ENCODE measurements around the gene KPNA6.
"Not testable (repeated sequence)": the region's sequence is repeated elsewhere in the genome, so short reads cannot be mapped to it uniquely, and the experiment has no call there.

Gene KPNA6

DNA sequence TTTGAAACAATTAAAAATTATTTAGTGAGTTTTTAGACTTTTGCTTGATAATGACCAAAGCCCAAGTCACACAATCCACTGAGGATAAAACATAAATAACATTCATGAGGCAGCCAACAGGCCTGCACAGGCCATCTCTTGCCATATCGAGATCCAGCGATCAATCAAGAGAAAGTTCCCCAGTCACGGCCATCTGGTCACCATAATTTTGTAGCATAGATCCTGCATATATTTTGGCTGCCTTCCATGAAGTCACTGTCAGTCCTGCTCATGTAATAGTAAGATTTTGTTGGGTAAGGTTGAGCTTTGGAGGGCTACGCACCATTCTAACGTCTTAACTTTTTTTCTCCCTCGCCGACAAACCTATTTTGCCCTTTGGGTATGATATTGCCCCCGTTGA is 17.5 kb downstream of the KPNA6 start:
- H3K36me3 ChIP-seq (ENCODE audit: insufficient read depth, low read length): no peaks in the 10 kb centered on the region
- H3K27ac ChIP-seq (ENCODE audit: low read depth, low read length): no peak overlapping the region
- H3K9me3 ChIP-seq (ENCODE audit: low read length): no peaks in the 10 kb centered on the region
- no peak overlapping the region for H3K4me3 ChIP-seq (ENCODE audit: low read depth in 1 of 2, low read length in 2 of 2)
- H3K27me3 ChIP-seq (ENCODE audit: control insufficient read depth in 1 of 2, insufficient read depth in 2 of 2, low read length in 2 of 2): no peaks in the 10 kb centered on the region
- H3K9ac ChIP-seq (ENCODE audit: low read length): no peak overlapping the region
- H3K4me1 ChIP-seq (ENCODE audit: insufficient read depth, low read length): peaks cover 19% of the 10 kb centered on the region

DNA sequence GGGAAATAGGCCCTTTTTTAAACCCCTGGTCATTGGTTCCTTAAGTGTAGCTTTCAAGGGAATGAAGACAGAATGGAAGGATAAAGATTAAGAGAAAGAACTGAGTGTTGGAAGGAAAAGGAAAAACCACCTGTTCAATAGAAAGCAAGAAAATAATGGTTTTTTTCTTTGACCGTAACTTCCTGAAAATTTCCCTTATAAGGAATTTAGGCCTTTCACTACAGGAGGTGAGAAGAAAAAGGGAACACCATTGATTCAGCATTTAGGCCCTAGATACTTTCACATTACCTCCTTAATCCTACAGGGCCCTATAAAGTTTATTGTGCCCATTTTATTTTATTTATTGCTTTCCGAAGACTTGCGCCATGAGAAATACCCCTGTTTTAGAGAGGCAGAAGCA is 18.9 kb downstream of the KPNA6 start:
- H3K36me3 ChIP-seq (ENCODE audit: insufficient read depth, low read length): no peaks in the 10 kb centered on the region
- H3K27me3 ChIP-seq (ENCODE audit: control insufficient read depth in 1 of 2, insufficient read depth in 2 of 2, low read length in 2 of 2): no peaks in the 10 kb centered on the region
- H3K4me3 ChIP-seq (ENCODE audit: low read depth in 1 of 2, low read length in 2 of 2): no peak overlapping the region
- no peak overlapping the region for H3K9ac ChIP-seq (ENCODE audit: low read length)
- H3K9me3 ChIP-seq (ENCODE audit: low read length): no peaks in the 10 kb centered on the region
- no peak overlapping the region for H3K27ac ChIP-seq (ENCODE audit: low read depth, low read length)
- H3K4me1 ChIP-seq (ENCODE audit: insufficient read depth, low read length): peaks cover 9% of the 10 kb centered on the region

DNA sequence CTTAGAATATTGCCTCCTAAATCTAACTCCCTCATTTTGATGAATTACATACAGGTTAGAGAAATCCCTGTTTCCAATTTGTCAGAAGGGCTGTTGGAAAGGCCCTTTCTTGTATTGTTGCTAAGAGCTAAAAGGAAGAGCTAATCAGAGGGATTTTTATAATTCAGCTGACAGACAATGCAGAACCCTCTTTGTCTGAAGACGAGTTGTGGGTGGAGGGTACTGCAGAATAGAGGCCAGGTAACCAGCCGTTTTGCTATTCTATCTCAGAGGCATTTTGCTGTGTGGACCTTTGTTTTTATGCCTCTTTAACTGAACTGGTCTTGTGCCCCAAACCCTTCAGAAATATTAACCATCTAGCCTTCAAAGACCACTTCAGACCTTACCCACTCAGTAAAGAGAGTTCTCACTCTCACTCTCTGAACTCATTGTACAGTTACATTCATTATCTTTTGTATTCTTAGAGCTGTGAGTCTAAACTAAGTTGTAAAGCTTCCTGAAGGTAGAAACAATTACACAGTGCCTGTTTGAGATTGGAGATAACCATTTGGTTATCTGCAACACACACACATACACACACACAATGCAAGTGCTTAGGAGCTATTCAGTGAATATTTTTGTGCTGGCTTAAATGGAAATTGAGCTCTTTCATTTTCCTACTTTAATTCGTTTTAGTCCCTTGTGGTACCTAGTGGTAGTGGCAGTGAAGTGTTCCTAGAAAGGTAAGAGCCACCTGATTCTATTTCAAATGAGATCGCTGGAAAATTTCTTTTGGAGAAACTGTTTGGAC is 19.7 kb downstream of the KPNA6 start:
- Histone ChIP-seq H3K27ac (ENCODE audit: low read depth, low read length) (no peak overlapping the region), H3K36me3 (ENCODE audit: insufficient read depth, low read length) (no peaks in the 10 kb centered on the region), H3K4me1 (ENCODE audit: insufficient read depth, low read length) (peaks cover 9% of the 10 kb centered on the region), H3K9me3 (ENCODE audit: low read length) (no peaks in the 10 kb centered on the region), H3K9ac (ENCODE audit: low read length) (no peak overlapping the region), H3K27me3 (ENCODE audit: control insufficient read depth in 1 of 2, insufficient read depth in 2 of 2, low read length in 2 of 2) (no peaks in the 10 kb centered on the region), H3K4me3 (ENCODE audit: low read depth in 1 of 2, low read length in 2 of 2) (no peak overlapping the region)

DNA sequence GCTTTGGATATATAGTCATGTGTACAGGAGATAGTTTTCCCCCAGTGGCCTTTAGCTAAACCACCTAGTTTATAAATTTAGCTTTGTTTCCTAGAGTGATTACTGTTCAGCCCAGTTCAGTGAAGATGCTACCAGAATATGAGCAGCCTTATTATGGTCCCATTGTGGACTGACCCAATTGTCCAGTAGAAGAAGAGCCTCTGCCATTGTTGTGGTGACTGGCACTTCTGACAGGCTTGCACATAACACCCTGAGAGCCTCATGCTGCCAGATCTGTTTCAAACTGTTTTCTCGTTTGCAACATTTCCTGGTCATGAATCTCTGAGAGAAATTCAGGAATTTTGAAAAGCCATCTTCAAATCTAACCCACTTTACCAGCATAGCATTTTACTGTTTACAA is 20.6 kb downstream of the KPNA6 start:
- H3K4me1 ChIP-seq (ENCODE audit: insufficient read depth, low read length): peaks cover 9% of the 10 kb centered on the region
- H3K9ac ChIP-seq (ENCODE audit: low read length): no peak overlapping the region
- H3K27ac ChIP-seq (ENCODE audit: low read depth, low read length): no peak overlapping the region

DNA sequence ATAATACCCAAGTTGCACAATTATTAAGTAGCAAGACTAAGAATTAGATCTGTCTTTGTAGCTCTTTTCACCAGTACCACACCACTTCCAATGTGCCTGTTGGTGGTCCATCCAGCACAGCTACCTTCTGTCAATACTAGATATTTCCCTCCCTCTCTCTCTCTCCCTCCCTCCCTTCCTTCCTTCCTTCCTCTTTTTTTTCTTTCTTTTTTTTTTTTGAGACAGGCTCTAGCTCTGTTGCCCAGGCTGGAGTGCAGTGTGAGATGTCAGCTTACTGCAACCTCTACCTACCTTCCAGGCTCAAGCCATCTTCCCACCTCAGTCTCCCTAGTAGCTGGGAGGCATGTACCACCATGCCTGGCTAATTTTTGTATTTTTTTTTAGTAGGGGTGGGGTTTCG is 21.1 kb downstream of the KPNA6 start:
- no peak overlapping the region for H3K4me3 ChIP-seq (ENCODE audit: low read depth in 1 of 2, low read length in 2 of 2)
- H3K27ac ChIP-seq (ENCODE audit: low read depth, low read length): no peak overlapping the region
- H3K36me3 ChIP-seq (ENCODE audit: insufficient read depth, low read length): no peaks in the 10 kb centered on the region
- no peaks in the 10 kb centered on the region for H3K9me3 ChIP-seq (ENCODE audit: low read length)
- no peak overlapping the region for H3K9ac ChIP-seq (ENCODE audit: low read length)
- H3K4me1 ChIP-seq (ENCODE audit: insufficient read depth, low read length): peaks cover 9% of the 10 kb centered on the region
- no peaks in the 10 kb centered on the region for H3K27me3 ChIP-seq (ENCODE audit: control insufficient read depth in 1 of 2, insufficient read depth in 2 of 2, low read length in 2 of 2)

More for the DNA sequence above, 20.6 kb downstream of the KPNA6 start:
- no peaks in the 10 kb centered on the region for H3K9me3 ChIP-seq (ENCODE audit: low read length)
- H3K4me3 ChIP-seq (ENCODE audit: low read depth in 1 of 2, low read length in 2 of 2): no peak overlapping the region
- no peaks in the 10 kb centered on the region for H3K36me3 ChIP-seq (ENCODE audit: insufficient read depth, low read length)
- H3K27me3 ChIP-seq (ENCODE audit: control insufficient read depth in 1 of 2, insufficient read depth in 2 of 2, low read length in 2 of 2): no peaks in the 10 kb centered on the region

DNA sequence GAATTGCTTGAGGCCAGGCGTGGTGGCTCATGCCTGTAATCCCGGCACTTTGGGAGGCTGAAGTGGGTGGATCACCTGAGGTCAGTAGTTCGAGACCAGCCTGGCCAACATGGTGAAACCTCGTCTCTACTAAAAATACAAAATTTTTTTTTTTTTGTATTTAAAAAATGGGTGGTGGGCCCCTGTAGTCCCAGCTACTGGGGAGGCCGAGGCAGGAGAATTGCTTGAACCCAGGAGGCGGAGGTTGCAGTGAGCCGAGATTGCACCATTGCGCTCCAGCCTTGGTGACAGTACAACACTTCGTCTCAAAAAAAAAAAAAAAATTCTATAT is 26.1 kb downstream of the KPNA6 start:
- H3K9me3 ChIP-seq (ENCODE audit: low read length); H3K27me3 ChIP-seq (ENCODE audit: control insufficient read depth in 1 of 2, insufficient read depth in 2 of 2, low read length in 2 of 2); H3K9ac ChIP-seq (ENCODE audit: low read length); H3K27ac ChIP-seq (ENCODE audit: low read depth, low read length); H3K4me3 ChIP-seq (ENCODE audit: low read depth in 1 of 2, low read length in 2 of 2); H3K4me1 ChIP-seq (ENCODE audit: insufficient read depth, low read length); H3K36me3 ChIP-seq (ENCODE audit: insufficient read depth, low read length): not testable (repeated sequence)

DNA sequence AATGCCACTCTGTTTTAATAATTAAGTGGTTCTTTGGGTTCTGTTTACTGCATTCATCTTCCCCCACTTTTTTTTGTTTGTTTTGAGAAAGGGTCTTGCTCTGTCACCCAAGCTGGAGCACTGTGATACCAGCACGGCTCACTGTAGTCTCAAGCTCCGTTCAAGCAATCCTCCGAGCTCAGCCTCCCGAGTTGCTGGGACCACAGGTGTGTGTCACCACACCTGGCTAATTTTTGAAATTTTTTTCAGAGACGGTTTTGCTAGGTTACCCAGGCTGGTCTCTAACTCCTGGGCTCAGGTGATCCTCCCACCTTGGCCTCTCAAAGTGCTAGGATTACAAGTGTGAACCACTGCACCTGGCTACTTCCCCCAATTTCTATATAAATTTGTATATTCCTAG is 29.3 kb downstream of the KPNA6 start:
- Histone ChIP-seq H3K4me1 (ENCODE audit: insufficient read depth, low read length) (peaks cover 10% of the 10 kb centered on the region), H3K36me3 (ENCODE audit: insufficient read depth, low read length) (no peaks in the 10 kb centered on the region), H3K4me3 (ENCODE audit: low read depth in 1 of 2, low read length in 2 of 2) (no peak overlapping the region), H3K27ac (ENCODE audit: low read depth, low read length) (no peak overlapping the region), H3K9me3 (ENCODE audit: low read length) (no peaks in the 10 kb centered on the region), H3K27me3 (ENCODE audit: control insufficient read depth in 1 of 2, insufficient read depth in 2 of 2, low read length in 2 of 2) (no peaks in the 10 kb centered on the region), H3K9ac (ENCODE audit: low read length) (no peak overlapping the region)

DNA sequence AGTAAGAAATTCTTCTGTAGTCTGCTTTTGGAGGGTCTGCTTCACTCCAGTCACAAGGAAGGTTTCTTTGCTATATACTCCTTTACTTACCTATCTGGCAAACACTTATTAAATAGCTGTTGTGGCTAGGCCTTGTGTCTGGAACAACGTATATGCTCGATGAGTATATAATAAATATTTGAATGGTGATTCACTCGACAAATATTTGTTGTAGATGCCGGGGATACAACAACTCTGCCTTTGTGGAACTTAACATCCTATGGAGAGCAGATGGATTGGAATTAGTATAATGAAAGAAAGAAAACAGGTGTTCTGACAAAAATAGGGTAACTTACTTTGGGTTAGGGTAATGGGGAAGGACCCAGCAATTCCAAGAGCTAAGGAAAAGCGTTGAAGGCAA is 31.1 kb downstream of the KPNA6 start:
- H3K9ac ChIP-seq (ENCODE audit: low read length): no peak overlapping the region
- H3K27me3 ChIP-seq (ENCODE audit: control insufficient read depth in 1 of 2, insufficient read depth in 2 of 2, low read length in 2 of 2): no peaks in the 10 kb centered on the region
- no peaks in the 10 kb centered on the region for H3K36me3 ChIP-seq (ENCODE audit: insufficient read depth, low read length)
- H3K4me3 ChIP-seq (ENCODE audit: low read depth in 1 of 2, low read length in 2 of 2): no peak overlapping the region
- no peak overlapping the region for H3K27ac ChIP-seq (ENCODE audit: low read depth, low read length)
- peaks cover 20% of the 10 kb centered on the region for H3K4me1 ChIP-seq (ENCODE audit: insufficient read depth, low read length)
- no peaks in the 10 kb centered on the region for H3K9me3 ChIP-seq (ENCODE audit: low read length)

DNA sequence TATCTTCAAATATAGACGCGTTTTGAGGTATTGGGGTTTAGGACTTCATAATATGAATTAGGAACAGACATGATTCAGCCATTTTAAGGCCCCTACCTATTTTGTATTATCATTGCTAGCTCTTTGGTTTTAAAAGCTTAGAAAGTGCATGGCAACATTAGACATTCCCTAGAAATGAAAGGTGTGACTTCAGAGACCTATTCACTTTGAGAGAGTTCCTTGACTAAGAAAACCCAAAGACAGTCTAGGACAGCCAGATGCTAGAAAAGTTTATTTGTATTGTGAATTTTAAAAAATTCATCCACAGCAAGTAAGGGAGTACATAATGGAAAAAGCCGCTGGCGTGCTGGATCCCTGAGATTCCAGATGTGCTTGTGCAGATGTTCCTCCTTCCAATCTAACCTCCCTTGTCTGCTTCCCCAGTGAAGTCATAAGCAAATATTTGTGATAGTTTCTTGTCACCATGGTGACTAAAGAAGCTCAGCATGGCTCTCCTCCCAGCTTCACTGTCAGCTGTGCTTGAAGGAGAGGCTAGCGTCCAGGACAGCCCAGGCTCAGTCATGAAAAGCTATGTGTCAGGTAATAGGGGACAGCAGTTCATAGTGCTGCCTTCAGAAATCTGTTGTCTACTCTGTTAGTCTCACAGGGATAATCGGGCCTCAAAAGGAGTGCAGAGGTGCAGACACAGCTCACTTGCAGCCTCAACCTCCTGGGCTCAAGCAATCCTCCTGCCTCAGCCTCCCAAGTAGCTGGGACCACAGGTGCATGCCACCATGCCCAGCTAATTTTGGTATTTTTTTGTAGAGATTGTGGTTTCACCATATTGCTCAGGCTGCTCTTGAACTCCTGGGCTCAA is 34.8 kb downstream of the KPNA6 start:
- H3K9ac ChIP-seq (ENCODE audit: low read length): no peak overlapping the region
- no peaks in the 10 kb centered on the region for H3K9me3 ChIP-seq (ENCODE audit: low read length)
- no peaks in the 10 kb centered on the region for H3K27me3 ChIP-seq (ENCODE audit: control insufficient read depth in 1 of 2, insufficient read depth in 2 of 2, low read length in 2 of 2)
- H3K27ac ChIP-seq (ENCODE audit: low read depth, low read length): no peak overlapping the region
- H3K4me3 ChIP-seq (ENCODE audit: low read depth in 1 of 2, low read length in 2 of 2): no peak overlapping the region
- peaks cover 20% of the 10 kb centered on the region for H3K4me1 ChIP-seq (ENCODE audit: insufficient read depth, low read length)
- H3K36me3 ChIP-seq (ENCODE audit: insufficient read depth, low read length): no peaks in the 10 kb centered on the region

DNA sequence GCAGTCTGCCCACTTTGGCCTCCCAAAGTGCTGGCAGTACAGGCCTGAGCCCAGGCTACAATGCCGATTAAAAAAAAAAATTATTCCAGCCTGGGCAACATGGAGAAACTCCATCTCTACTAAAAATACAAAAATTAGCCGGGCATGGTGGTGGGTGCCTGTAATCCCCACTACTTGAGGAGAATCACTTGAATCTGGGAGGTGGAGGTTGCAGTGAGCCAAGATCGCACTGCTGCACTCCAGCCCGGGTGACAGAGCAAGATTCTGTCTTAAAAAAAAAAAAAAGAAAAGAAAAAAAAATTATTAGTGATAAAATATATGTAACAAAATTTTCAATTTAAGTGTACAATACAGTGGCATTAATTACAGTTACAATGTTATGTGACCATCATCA is 35.4 kb downstream of the KPNA6 start:
- not testable (repeated sequence) for H3K36me3 ChIP-seq (ENCODE audit: insufficient read depth, low read length)

DNA sequence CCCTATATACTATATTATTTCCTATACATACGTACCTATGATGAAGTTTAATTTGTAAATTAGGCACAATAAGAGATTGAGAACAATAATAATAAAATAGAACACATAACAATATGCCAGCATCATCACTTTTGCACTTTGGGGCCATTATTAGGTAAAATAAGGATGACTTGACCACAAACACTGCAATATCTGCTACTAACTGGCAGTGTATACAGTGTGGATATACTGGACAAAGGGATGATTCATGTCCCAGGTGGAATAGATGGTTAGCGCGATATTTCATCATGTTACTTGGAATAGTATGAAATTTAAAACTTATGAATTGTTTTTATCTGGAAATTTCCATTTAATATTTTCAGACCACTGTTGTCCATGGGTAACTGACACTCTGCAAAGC is 36.2 kb downstream of the KPNA6 start:
- H3K9ac ChIP-seq (ENCODE audit: low read length): no peak overlapping the region
- H3K36me3 ChIP-seq (ENCODE audit: insufficient read depth, low read length): no peaks in the 10 kb centered on the region
- no peak overlapping the region for H3K4me3 ChIP-seq (ENCODE audit: low read depth in 1 of 2, low read length in 2 of 2)
- H3K9me3 ChIP-seq (ENCODE audit: low read length): no peaks in the 10 kb centered on the region
- no peak overlapping the region for H3K27ac ChIP-seq (ENCODE audit: low read depth, low read length)
- H3K27me3 ChIP-seq (ENCODE audit: control insufficient read depth in 1 of 2, insufficient read depth in 2 of 2, low read length in 2 of 2): no peaks in the 10 kb centered on the region
- H3K4me1 ChIP-seq (ENCODE audit: insufficient read depth, low read length): peaks cover 20% of the 10 kb centered on the region

More for the DNA sequence above, 35.4 kb downstream of the KPNA6 start:
- H3K27me3 ChIP-seq (ENCODE audit: control insufficient read depth in 1 of 2, insufficient read depth in 2 of 2, low read length in 2 of 2); H3K27ac ChIP-seq (ENCODE audit: low read depth, low read length); H3K9ac ChIP-seq (ENCODE audit: low read length); H3K9me3 ChIP-seq (ENCODE audit: low read length); H3K4me3 ChIP-seq (ENCODE audit: low read depth in 1 of 2, low read length in 2 of 2): not testable (repeated sequence)
- H3K4me1 ChIP-seq (ENCODE audit: insufficient read depth, low read length): peaks cover 20% of the 10 kb centered on the region

DNA sequence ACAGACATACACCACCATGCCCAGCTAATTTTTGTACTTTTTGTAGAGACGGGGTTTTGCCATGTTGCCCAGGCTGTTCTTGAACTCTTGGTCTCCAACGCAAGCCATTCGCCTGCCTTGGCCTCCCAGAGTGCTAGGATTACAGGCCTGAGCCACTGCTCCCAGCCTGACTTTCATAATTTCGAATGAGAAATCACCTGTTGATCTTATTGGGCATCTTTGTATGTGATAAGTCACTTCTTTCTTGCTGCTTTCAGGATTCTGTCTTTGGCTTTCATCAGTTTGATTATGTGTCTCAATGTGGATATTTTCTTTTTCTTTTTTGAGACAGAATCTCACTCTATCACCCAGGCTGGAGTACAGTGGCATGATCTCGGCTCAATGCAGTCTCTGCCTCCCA is 39.9 kb downstream of the KPNA6 start:
- H3K4me1 ChIP-seq (ENCODE audit: insufficient read depth, low read length): peaks cover 15% of the 10 kb centered on the region
- H3K27me3 ChIP-seq (ENCODE audit: control insufficient read depth in 1 of 2, insufficient read depth in 2 of 2, low read length in 2 of 2); H3K4me3 ChIP-seq (ENCODE audit: low read depth in 1 of 2, low read length in 2 of 2); H3K9ac ChIP-seq (ENCODE audit: low read length); H3K36me3 ChIP-seq (ENCODE audit: insufficient read depth, low read length); H3K9me3 ChIP-seq (ENCODE audit: low read length); H3K27ac ChIP-seq (ENCODE audit: low read depth, low read length): not testable (repeated sequence)
